Adrenal gland (tissue), 12 donors: Measurements from ENCODE around the gene ZNF384. TPM values are rescaled to one million over a fixed set of nuclear protein-coding genes. Genes with fewer than 3 reads are reported as not detected.

Experiments
- DNase-seq, 7 donors: peaks; one replicate each; pipeline ENCODE4 v3.0.0-alpha.2; 2019 to 2020
- H3K27ac ChIP-seq, 5 donors: fragments of 200-600 bp; sonication (generic) in 4 of 5; 1 replicate in 3 of 5; 2 replicates in 2 of 5; pipeline versions ENCODE4 v1.5.1 to v1.8.0; 2016 to 2020; ENCODE audit warnings: mild to moderate bottlenecking in 1 of 5
- H3K27me3 ChIP-seq: fragments of 200-600 bp; 2 replicates; pipeline ENCODE4 v1.8.0; 2021
- H3K36me3 ChIP-seq, 2 donors: fragments of 200-600 bp; replicated peaks in 1 of 2; 1 replicate in 1 of 2; 2 replicates in 1 of 2; pipeline versions ENCODE4 v1.5.1 to v1.8.0; 2018 to 2022
- H3K4me1 ChIP-seq, 2 donors: fragments of 200-600 bp; replicated peaks in 1 of 2; 1 replicate in 1 of 2; 2 replicates in 1 of 2; pipeline versions ENCODE4 v1.5.1 to v1.8.0; 2018 to 2021
- H3K4me3 ChIP-seq, 4 donors: fragments of 200-600 bp; sonication (generic) in 3 of 4; one replicate each; pipeline ENCODE4 v1.5.1; 2016 to 2018
- H3K9me3 ChIP-seq, 3 donors: fragments of 200-600 bp; sonication (generic) in 1 of 3; replicated peaks in 1 of 3; 1 replicate in 2 of 3; 2 replicates in 1 of 3; pipeline versions ENCODE4 v1.5.1 to v1.8.0; 2016 to 2021
- POLR2A ChIP-seq, 2 donors: fragments of 450-650 bp; IDR thresholded peaks; one replicate each; pipeline ENCODE4 v1.6.1; 2017; ENCODE audit warnings: antibody characterized with exemption in 2 of 2, mild to moderate bottlenecking in 2 of 2, moderate library complexity in 1 of 2
- WGBS, 4 donors: extraction: QIAGEN DNeasy Blood & Tissue Kit in 2 of 4; methylation state at CpG; one replicate each; pipeline versions ENCODE4 v1.1.5 to v1.1.7; 2013 to 2017; 5-methylcytosine and 5-hydroxymethylcytosine counted together
- intact Hi-C, 2 donors: fragments of 100-400 bp; cut with DNase I; formaldehyde crosslinking; loops; one replicate each; pipeline versions ENCODE4 v1.14.1 to v1.15.0; 2022 to 2023
- polyA plus RNA-seq, 3 donors: library from polyadenylated mRNA; stranded (reverse); fragments of 200-250 nt in 2 of 3; fragments of 350-450 nt in 1 of 3; fragmentation: Illumina TruSeq in 1 of 3; extraction: RNeasy Lipid Tissue Mini Kit (QIAGEN cat#74804) in 1 of 3; gene quantifications; one replicate each; pipeline ENCODE4 v1.2.3, GENCODE V29; 2013 to 2014
- total RNA-seq, 9 donors: library from RNA; depleted of rRNA in 4 of 9; stranded (reverse); fragments of >200 nt in 4 of 9; fragments of 120-200 nt in 1 of 9; fragmentation: NEBNext Ultra II Directional in 1 of 9; extraction: Animal tissue kit (Norgen Biotek cat#: 25700) in 1 of 9; gene quantifications; one replicate each; pipeline versions ENCODE4 v1.1.0 to v1.2.4, GENCODE V29; 2013 to 2023
- TF ChIP-seq, protein P1 (sequence below), 6 experiments: fragments of 450-650 bp in 4 of 6; fragments of 200-600 bp in 2 of 6; sonication (generic) in 1 of 6; IDR thresholded peaks; 1 replicate in 5 of 6; 2 replicates in 1 of 6; pipeline versions ENCODE4 v1.5.1 to v1.8.0; 2016 to 2021; ENCODE audit warnings: antibody characterized with exemption in 6 of 6, mild to moderate bottlenecking in 2 of 6, moderate library complexity in 1 of 6
- donor health status: healthy with polysubstance abuse.
- donor health status: Bipolar disorder and iron deficiency.
- donor health status: DM: yes; HTN: yes; CAD: no.
- donor health status: DM: no; HTN: no; CAD: no.
- donor health status: DM: no; HTN: no; CAD: no.
- donor health status: DM: yes; HTN: yes; CAD: no.

ZNF384 gene
- total and polyA plus RNA-seq, 12 donors = 19.9 to 71.2 (median 47.5) TPM

DNA sequence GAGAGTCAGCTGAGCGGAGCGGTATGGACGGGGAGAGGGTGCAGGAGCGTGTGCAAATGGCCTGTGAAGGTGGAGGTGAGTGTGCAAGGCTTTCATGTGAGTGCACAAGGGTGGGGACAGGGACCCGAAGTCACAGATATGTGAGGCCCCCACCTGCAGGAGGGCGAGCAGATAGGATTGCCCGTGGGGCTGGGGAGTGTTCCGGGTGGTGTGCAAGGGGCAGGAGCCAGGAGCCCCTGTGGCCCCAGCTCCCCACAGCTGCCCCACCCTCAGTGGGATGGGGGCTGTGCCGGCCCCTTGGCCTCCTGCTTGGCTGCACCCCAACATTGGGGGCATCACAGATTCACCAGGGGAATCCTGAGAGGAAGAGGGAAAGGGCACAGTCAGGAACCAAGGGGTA lies 5.5 kb upstream of the ZNF384 start:
- H3K4me1 ChIP-seq = peaks cover 9 to 10% of the 10 kb centered on the region in 2 donors
- H3K27me3 ChIP-seq = peaks cover 20% of the 10 kb centered on the region
- H3K9me3 ChIP-seq = no peaks in the 10 kb centered on the region
- no peak overlapping the region for H3K27ac ChIP-seq
- no peak overlapping the region for H3K4me3 ChIP-seq
- intact Hi-C loops = loop anchor here in 1 of 2 donors (5.0 kb wide), 1 partner anchor 32 kb away; the partner anchor contains the start of gene ING4
- TF ChIP-seq, protein P1, sequence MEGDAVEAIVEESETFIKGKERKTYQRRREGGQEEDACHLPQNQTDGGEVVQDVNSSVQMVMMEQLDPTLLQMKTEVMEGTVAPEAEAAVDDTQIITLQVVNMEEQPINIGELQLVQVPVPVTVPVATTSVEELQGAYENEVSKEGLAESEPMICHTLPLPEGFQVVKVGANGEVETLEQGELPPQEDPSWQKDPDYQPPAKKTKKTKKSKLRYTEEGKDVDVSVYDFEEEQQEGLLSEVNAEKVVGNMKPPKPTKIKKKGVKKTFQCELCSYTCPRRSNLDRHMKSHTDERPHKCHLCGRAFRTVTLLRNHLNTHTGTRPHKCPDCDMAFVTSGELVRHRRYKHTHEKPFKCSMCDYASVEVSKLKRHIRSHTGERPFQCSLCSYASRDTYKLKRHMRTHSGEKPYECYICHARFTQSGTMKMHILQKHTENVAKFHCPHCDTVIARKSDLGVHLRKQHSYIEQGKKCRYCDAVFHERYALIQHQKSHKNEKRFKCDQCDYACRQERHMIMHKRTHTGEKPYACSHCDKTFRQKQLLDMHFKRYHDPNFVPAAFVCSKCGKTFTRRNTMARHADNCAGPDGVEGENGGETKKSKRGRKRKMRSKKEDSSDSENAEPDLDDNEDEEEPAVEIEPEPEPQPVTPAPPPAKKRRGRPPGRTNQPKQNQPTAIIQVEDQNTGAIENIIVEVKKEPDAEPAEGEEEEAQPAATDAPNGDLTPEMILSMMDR (IDR thresholded peaks at IDR 0.05) = no peak
- TF ChIP-seq POLR2A (IDR thresholded peaks at IDR 0.05) = no peak
- DNase-seq = no peak
- WGBS, 4 donors = 74 to 82% (median 74%) methylated on average over 7 to 9 of the region's 9 CpGs
- no peaks in the 10 kb centered on the region for H3K36me3 ChIP-seq

DNA sequence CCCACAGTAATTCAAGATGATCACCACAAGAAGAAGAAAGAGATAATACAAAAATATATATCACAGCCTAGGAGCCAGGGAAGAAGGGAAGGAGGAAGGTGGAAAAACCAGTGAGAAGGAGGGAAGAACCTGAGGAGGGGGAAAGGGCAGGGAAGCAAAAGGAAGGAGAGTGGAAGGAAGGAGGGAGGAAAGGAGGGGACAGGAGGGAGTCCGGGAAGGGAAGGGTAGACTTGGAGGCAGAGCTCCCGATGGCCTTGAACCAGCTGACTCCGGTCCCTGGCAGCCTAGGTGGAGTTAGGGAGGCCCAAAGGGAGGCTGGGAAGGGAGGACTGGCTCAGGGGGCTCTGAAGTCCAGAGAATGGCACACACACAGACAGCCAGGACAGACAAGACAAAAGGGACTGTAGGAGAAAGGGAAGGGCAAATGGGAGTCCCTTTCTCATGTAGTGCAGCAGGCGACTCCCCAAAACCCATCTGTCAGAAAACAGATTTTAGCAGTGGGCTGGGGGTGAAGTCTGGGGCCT lies 4.7 kb upstream of the ZNF384 start:
- intact Hi-C loops = no loop called here
- peaks cover 9 to 10% of the 10 kb centered on the region in 2 donors for H3K4me1 ChIP-seq
- peaks cover 14% of the 10 kb centered on the region for H3K27me3 ChIP-seq
- H3K4me3 ChIP-seq = no peak overlapping the region
- no peak for DNase-seq
- WGBS, 4 donors = 36 to 70% (median 53%) methylated on average over 3 to 4 of the region's 4 CpGs
- H3K36me3 ChIP-seq = no peaks in the 10 kb centered on the region
- H3K27ac ChIP-seq = no peak overlapping the region
- no peak for TF ChIP-seq POLR2A (IDR thresholded peaks at IDR 0.05)
- TF ChIP-seq, protein P1 (IDR thresholded peaks at IDR 0.05) = no peak
- no peaks in the 10 kb centered on the region for H3K9me3 ChIP-seq

DNA sequence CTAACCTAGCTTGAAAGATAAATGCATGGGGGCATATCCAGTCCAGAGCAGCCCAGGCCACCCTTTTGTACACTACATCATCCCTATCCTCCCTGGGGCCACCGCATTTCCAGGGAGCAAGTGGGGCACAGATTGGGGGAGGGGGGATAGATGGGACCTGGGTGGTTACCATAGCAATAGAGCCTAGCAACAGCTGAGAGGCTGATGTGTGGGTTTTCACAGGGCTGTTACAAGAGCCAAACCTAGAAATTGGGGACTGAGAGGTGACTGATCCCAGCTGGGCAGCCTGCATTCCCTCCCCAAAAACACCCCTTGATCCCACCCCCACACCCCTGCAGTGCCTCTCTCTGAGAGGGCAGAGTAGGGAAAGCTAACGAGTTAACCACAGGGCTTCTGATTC lies 3.7 kb upstream of the ZNF384 start:
- Histone ChIP-seq H3K4me1 (peaks cover 10 to 15% of the 10 kb centered on the region in 2 donors), H3K4me3 (no peak overlapping the region), H3K9me3 (no peaks in the 10 kb centered on the region), H3K27me3 (peaks cover 6% of the 10 kb centered on the region), H3K27ac (no peak overlapping the region), H3K36me3 (no peaks in the 10 kb centered on the region)
- TF ChIP-seq, protein P1 (IDR thresholded peaks at IDR 0.05) = no peak
- no peak for TF ChIP-seq POLR2A (IDR thresholded peaks at IDR 0.05)
- WGBS, 4 donors = 61 to 72% (median 66%) methylated on average over 2 of the region's 2 CpGs
- intact Hi-C loops = no loop called here
- DNase-seq = no peak

DNA sequence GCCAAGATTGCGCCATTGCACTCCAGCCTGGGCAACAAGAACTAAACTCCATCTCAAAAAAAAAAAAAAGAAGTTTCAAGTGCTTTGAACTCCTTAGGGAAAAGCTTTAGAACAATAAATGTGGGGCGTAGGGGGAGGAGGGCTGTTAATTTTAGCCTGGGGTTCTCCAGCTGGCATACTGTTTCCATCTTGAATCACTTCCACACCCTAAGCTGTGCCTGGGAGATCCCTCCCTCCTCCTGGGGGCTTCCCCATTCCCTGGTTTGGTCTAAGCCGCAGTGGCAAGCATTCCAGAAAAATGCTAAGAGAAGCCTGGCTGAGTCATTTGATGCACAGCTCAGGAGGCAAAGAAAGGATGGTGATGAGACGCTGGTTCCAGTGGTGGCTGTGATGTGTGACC lies 2.3 kb upstream of the ZNF384 start:
- H3K4me1 ChIP-seq = peaks cover 11 to 29% of the 10 kb centered on the region in 2 donors
- no peak for DNase-seq
- 84 to 90% (median 86%) methylated on average over 4 of the region's 4 CpGs for WGBS, 4 donors
- TF ChIP-seq POLR2A (IDR thresholded peaks at IDR 0.05) = no peak
- TF ChIP-seq, protein P1 (IDR thresholded peaks at IDR 0.05) = no peak
- no peak overlapping the region for H3K4me3 ChIP-seq
- H3K36me3 ChIP-seq = no peaks in the 10 kb centered on the region
- no peaks in the 10 kb centered on the region for H3K9me3 ChIP-seq
- intact Hi-C loops = no loop called here
- no peaks in the 10 kb centered on the region for H3K27me3 ChIP-seq
- no peak overlapping the region for H3K27ac ChIP-seq
